ENCODE measurements around the gene PTPRM. TPM values are rescaled to one million over a fixed set of nuclear protein-coding genes. Genes with fewer than 3 reads are reported as not detected.

Gene PTPRM
- total RNA-seq, 1 experiment from 2014 or later, result 11.1 TPM

DNA sequence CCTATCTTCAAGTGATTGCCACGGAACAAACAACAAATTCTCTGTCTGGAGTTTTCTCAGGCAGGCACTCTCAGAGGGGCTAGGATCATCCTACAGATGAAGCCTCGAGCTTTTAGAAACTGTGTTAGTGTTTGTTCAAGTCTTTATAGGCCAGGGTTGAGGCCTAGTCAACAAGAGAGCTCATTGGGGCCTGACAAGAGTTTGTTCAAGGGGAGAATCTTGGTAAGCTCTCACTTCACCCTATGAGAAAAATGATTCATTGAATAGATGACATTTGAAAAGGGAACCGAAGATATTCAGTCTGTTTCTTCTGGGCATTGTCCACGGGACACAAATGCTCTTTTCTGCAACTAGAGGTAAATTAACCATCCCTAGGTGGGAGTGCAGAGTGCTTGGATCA, 476.9 kb downstream of the PTPRM start (continued):
- TF ChIP-seq, protein P1, sequence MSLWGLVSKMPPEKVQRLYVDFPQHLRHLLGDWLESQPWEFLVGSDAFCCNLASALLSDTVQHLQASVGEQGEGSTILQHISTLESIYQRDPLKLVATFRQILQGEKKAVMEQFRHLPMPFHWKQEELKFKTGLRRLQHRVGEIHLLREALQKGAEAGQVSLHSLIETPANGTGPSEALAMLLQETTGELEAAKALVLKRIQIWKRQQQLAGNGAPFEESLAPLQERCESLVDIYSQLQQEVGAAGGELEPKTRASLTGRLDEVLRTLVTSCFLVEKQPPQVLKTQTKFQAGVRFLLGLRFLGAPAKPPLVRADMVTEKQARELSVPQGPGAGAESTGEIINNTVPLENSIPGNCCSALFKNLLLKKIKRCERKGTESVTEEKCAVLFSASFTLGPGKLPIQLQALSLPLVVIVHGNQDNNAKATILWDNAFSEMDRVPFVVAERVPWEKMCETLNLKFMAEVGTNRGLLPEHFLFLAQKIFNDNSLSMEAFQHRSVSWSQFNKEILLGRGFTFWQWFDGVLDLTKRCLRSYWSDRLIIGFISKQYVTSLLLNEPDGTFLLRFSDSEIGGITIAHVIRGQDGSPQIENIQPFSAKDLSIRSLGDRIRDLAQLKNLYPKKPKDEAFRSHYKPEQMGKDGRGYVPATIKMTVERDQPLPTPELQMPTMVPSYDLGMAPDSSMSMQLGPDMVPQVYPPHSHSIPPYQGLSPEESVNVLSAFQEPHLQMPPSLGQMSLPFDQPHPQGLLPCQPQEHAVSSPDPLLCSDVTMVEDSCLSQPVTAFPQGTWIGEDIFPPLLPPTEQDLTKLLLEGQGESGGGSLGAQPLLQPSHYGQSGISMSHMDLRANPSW (CRISPR knock-in tag; conservative IDR thresholded peaks at IDR 0.05; ENCODE audit: low read depth), result no peak
- TF ChIP-seq FOXJ3 (CRISPR knock-in tag; IDR thresholded peaks at IDR 0.05; ENCODE audit: borderline replicate concordance), result no peak
- TF ChIP-seq CBFB (CRISPR knock-in tag; IDR thresholded peaks at IDR 0.05; ENCODE audit: low read depth), result no peak
- TF ChIP-seq ETV6 (CRISPR knock-in tag; IDR thresholded peaks at IDR 0.05), result no peak
- TF ChIP-seq, protein P2, sequence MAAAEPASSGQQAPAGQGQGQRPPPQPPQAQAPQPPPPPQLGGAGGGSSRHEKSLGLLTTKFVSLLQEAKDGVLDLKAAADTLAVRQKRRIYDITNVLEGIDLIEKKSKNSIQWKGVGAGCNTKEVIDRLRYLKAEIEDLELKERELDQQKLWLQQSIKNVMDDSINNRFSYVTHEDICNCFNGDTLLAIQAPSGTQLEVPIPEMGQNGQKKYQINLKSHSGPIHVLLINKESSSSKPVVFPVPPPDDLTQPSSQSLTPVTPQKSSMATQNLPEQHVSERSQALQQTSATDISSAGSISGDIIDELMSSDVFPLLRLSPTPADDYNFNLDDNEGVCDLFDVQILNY (CRISPR knock-in tag; IDR thresholded peaks at IDR 0.05), result no peak

DNA sequence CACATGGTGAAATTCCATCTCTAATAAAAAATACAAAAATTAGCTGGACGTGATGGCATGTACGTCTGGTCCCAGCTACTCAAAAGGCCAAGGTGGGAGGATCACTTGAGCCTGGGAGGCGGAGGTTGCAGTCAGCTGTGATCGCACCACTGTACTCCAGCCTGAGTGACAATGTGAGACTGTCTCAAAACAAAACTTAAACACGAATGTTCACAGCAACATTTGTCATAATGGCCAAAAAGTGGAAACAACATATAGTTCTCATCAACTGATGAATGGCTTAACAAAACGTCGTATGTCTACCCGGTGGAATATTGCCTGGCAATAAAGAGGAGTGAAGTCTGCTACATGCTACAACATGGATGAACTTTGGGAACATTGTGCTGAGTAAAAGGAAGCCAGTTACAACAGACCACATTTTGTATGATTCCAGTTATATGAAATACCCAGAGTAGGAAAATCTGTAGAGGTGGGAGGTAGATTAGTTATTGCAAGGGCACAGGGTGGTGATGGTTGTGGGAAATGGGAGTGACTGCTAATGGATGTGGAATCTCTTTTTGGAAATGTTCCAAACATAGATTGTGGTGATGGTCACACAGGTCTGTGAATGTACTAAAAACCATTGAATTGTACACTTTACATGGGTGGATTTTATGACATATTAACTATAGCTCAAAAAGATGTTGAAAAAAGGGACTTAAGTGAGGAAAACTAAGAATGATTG, 478.2 kb downstream of the PTPRM start:
- no peak for ATAC-seq

More for the DNA sequence above, 478.2 kb downstream of the PTPRM start:
- H3K4me3 Mint-ChIP-seq, result no peak overlapping the region
- no peaks in the 10 kb centered on the region for H3K27me3 Mint-ChIP-seq (ENCODE audit: low read depth)
- DNase-seq (ENCODE audit: low spot score), result no peak
- H3K27ac Mint-ChIP-seq, result no peak overlapping the region
- no peaks in the 10 kb centered on the region for H3K36me3 Mint-ChIP-seq
- H3K4me1 Mint-ChIP-seq, result peaks cover 9% of the 10 kb centered on the region
- ChIA-PET POLR2A (no interaction called here), CTCF (no interaction called here)
- no peaks in the 10 kb centered on the region for H3K9me3 Mint-ChIP-seq
- TF ChIP-seq, protein P3, sequence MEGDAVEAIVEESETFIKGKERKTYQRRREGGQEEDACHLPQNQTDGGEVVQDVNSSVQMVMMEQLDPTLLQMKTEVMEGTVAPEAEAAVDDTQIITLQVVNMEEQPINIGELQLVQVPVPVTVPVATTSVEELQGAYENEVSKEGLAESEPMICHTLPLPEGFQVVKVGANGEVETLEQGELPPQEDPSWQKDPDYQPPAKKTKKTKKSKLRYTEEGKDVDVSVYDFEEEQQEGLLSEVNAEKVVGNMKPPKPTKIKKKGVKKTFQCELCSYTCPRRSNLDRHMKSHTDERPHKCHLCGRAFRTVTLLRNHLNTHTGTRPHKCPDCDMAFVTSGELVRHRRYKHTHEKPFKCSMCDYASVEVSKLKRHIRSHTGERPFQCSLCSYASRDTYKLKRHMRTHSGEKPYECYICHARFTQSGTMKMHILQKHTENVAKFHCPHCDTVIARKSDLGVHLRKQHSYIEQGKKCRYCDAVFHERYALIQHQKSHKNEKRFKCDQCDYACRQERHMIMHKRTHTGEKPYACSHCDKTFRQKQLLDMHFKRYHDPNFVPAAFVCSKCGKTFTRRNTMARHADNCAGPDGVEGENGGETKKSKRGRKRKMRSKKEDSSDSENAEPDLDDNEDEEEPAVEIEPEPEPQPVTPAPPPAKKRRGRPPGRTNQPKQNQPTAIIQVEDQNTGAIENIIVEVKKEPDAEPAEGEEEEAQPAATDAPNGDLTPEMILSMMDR (IDR thresholded peaks at IDR 0.05), result no peak
- TF ChIP-seq, protein P4, sequence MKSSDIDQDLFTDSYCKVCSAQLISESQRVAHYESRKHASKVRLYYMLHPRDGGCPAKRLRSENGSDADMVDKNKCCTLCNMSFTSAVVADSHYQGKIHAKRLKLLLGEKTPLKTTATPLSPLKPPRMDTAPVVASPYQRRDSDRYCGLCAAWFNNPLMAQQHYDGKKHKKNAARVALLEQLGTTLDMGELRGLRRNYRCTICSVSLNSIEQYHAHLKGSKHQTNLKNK (CRISPR knock-in tag; IDR thresholded peaks at IDR 0.05), result no peak
- TF ChIP-seq NR3C1 (CRISPR knock-in tag; conservative IDR thresholded peaks at IDR 0.05; ENCODE audit: low read depth), result no peak
- TF ChIP-seq ZNF396 (CRISPR knock-in tag; IDR thresholded peaks at IDR 0.05; ENCODE audit: borderline replicate concordance), result no peak
- TF ChIP-seq, protein P5, sequence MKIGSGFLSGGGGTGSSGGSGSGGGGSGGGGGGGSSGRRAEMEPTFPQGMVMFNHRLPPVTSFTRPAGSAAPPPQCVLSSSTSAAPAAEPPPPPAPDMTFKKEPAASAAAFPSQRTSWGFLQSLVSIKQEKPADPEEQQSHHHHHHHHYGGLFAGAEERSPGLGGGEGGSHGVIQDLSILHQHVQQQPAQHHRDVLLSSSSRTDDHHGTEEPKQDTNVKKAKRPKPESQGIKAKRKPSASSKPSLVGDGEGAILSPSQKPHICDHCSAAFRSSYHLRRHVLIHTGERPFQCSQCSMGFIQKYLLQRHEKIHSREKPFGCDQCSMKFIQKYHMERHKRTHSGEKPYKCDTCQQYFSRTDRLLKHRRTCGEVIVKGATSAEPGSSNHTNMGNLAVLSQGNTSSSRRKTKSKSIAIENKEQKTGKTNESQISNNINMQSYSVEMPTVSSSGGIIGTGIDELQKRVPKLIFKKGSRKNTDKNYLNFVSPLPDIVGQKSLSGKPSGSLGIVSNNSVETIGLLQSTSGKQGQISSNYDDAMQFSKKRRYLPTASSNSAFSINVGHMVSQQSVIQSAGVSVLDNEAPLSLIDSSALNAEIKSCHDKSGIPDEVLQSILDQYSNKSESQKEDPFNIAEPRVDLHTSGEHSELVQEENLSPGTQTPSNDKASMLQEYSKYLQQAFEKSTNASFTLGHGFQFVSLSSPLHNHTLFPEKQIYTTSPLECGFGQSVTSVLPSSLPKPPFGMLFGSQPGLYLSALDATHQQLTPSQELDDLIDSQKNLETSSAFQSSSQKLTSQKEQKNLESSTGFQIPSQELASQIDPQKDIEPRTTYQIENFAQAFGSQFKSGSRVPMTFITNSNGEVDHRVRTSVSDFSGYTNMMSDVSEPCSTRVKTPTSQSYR (CRISPR knock-in tag; IDR thresholded peaks at IDR 0.05), result no peak
- TF ChIP-seq, protein P6, sequence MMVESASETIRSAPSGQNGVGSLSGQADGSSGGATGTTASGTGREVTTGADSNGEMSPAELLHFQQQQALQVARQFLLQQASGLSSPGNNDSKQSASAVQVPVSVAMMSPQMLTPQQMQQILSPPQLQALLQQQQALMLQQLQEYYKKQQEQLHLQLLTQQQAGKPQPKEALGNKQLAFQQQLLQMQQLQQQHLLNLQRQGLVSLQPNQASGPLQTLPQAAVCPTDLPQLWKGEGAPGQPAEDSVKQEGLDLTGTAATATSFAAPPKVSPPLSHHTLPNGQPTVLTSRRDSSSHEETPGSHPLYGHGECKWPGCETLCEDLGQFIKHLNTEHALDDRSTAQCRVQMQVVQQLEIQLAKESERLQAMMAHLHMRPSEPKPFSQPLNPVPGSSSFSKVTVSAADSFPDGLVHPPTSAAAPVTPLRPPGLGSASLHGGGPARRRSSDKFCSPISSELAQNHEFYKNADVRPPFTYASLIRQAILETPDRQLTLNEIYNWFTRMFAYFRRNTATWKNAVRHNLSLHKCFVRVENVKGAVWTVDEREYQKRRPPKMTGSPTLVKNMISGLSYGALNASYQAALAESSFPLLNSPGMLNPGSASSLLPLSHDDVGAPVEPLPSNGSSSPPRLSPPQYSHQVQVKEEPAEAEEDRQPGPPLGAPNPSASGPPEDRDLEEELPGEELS (CRISPR knock-in tag; IDR thresholded peaks at IDR 0.05), result no peak
- TF ChIP-seq, protein P7, sequence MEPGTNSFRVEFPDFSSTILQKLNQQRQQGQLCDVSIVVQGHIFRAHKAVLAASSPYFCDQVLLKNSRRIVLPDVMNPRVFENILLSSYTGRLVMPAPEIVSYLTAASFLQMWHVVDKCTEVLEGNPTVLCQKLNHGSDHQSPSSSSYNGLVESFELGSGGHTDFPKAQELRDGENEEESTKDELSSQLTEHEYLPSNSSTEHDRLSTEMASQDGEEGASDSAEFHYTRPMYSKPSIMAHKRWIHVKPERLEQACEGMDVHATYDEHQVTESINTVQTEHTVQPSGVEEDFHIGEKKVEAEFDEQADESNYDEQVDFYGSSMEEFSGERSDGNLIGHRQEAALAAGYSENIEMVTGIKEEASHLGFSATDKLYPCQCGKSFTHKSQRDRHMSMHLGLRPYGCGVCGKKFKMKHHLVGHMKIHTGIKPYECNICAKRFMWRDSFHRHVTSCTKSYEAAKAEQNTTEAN (CRISPR knock-in tag; IDR thresholded peaks at IDR 0.05), result no peak
